Measurements from ENCODE around the gene PTGER4.
"Not testable (repeated sequence)": the region's sequence is repeated elsewhere in the genome, so short reads cannot be mapped to it uniquely, and the experiment has no call there.

The PTGER4 gene

GRCh38 chr5:40689438-40689837 is 9.7 kb downstream of the PTGER4 start:
- DNase-seq (ENCODE audit: low spot score): peak; percentile 92

GRCh38 chr5:40690267-40690666 is 10.6 kb downstream of the PTGER4 start:
- DNase-seq (ENCODE audit: low spot score): no peak

GRCh38 chr5:40691894-40692293 is 12.2 kb downstream of the PTGER4 start:
- DNase-seq (ENCODE audit: low spot score): no peak

GRCh38 chr5:40694433-40694832 is 14.7 kb downstream of the PTGER4 start:
- no peak for DNase-seq (ENCODE audit: low spot score)

- no peak for DNase-seq (ENCODE audit: low spot score)
Measured at GRCh38 chr5:40700116-40700782, 20.5 kb downstream of the PTGER4 start.

- not testable (repeated sequence) for DNase-seq (ENCODE audit: low spot score)
Measured at GRCh38 chr5:40702027-40702426, 22.3 kb downstream of the PTGER4 start.

- DNase-seq (ENCODE audit: low spot score): not testable (repeated sequence)
Measured at GRCh38 chr5:40705484-40705883, 25.8 kb downstream of the PTGER4 start.

GRCh38 chr5:40710575-40710974 is 30.9 kb downstream of the PTGER4 start:
- DNase-seq (ENCODE audit: low spot score): not testable (repeated sequence)

- DNase-seq (ENCODE audit: low spot score): no peak
Measured at GRCh38 chr5:40714001-40714400, 34.3 kb downstream of the PTGER4 start.

GRCh38 chr5:40716000-40716399 is 36.3 kb downstream of the PTGER4 start:
- no peak for DNase-seq (ENCODE audit: low spot score)

- DNase-seq (ENCODE audit: low spot score): no peak
Measured at GRCh38 chr5:40716590-40716989, 36.9 kb downstream of the PTGER4 start.

GRCh38 chr5:40717281-40717680 is 37.6 kb downstream of the PTGER4 start:
- DNase-seq (ENCODE audit: low spot score): no peak

- no peak for DNase-seq (ENCODE audit: low spot score)
Measured at GRCh38 chr5:40720069-40720468, 40.4 kb downstream of the PTGER4 start.

GRCh38 chr5:40722497-40722911 is 42.8 kb downstream of the PTGER4 start:
- not testable (repeated sequence) for DNase-seq (ENCODE audit: low spot score)

GRCh38 chr5:40733434-40733833 is 53.7 kb downstream of the PTGER4 start:
- no peak for DNase-seq (ENCODE audit: low spot score)

- DNase-seq (ENCODE audit: low spot score): peak; percentile 33
Measured at GRCh38 chr5:40733879-40734563, 54.3 kb downstream of the PTGER4 start.

- no peak for DNase-seq (ENCODE audit: low spot score)
Measured at GRCh38 chr5:40734986-40735385, 55.3 kb downstream of the PTGER4 start.

- no peak for DNase-seq (ENCODE audit: low spot score)
Measured at GRCh38 chr5:40735609-40736008, 55.9 kb downstream of the PTGER4 start.

- DNase-seq (ENCODE audit: low spot score): peak; percentile 55
Measured at GRCh38 chr5:40736103-40736875, 56.6 kb downstream of the PTGER4 start.

GRCh38 chr5:40738502-40738901 is 58.8 kb downstream of the PTGER4 start:
- DNase-seq (ENCODE audit: low spot score): no peak
